GM19193 (cell line): ENCODE measurements around the gene ZBTB7C.

ENCODE experiments used
- POLR2A ChIP-seq: IDR thresholded peaks from 4 replicates; pipeline ENCODE4 v1.6.1; 2011; ENCODE audit not compliant: insufficient read depth, insufficient read length; ENCODE audit errors: extremely low read depth

Gene ZBTB7C

DNA sequence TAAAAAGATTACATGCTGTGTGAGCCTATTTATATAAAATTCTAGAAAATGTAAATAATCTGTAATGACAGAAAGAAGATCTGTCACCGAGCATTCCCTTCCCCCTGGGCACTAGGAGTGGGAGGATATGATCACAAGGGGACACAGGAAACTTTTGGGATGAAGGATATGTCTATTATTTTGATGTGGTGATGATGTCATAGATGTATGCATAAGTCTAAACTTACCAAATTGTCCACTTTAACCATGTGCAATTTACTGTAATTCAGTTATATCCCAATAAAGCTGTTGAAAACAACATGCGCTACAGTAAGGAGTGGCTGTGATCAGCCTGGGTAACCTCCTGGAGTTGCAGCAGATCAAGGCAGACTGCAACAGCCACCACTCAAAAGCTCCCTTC is 148.9 kb downstream of the ZBTB7C start:
- no peak for TF ChIP-seq POLR2A

GRCh38 chr18:48256848-48257247 is 152.3 kb downstream of the ZBTB7C start:
- TF ChIP-seq POLR2A: no peak

DNA sequence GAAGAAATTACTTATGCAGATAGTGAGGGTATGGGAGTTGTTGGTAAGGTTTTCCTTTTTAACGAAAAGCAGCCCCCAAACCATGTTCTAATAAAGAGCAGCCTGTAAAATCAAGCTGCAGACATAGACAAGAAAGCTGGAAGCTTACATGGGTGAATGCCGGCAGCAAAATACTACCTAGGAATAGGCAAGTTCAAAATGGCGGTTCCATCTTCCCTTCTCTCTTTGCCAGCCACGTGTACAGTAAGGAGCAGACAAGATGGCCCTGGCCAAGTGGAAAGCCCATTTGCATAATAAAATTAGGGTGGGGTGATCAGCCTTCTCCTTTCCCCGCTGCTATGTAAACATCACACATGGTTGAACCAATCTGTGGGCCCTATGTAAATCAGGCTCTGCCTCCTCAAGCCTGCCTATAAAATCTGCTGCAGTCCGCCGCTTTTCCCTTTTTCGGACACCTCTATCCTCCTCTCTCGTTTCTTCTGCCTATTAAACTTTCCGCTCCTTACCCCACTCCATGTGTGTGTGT is 155.0 kb downstream of the ZBTB7C start:
- no peak for TF ChIP-seq POLR2A

- TF ChIP-seq POLR2A: no peak
These were observed 156.7 kb downstream of the ZBTB7C start for GRCh38 chr18:48252525-48252924.

GRCh38 chr18:48250918-48251317 is 158.3 kb downstream of the ZBTB7C start:
- no peak for TF ChIP-seq POLR2A

- no peak for TF ChIP-seq POLR2A
These were observed 158.7 kb downstream of the ZBTB7C start for GRCh38 chr18:48250362-48250907.

GRCh38 chr18:48249854-48250253 is 159.3 kb downstream of the ZBTB7C start:
- TF ChIP-seq POLR2A: no peak

DNA sequence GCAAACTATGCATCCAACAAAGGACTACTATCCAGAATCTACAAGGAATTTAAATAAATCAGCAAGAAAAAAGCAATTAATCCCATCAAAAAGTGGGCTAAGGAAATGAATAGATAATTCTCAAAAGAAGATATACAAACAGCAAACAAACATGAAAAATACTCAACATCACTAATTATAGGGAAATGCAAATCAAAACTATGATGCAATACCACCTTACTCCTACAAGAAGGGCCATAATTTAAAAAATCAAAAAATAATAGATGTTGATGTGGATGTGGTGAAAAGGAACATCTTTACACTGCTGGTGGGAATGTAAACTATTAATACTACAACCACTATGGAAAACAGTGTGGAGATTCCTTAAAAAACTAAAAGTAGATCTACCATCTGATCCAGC is 164.7 kb downstream of the ZBTB7C start:
- TF ChIP-seq POLR2A: no peak

DNA sequence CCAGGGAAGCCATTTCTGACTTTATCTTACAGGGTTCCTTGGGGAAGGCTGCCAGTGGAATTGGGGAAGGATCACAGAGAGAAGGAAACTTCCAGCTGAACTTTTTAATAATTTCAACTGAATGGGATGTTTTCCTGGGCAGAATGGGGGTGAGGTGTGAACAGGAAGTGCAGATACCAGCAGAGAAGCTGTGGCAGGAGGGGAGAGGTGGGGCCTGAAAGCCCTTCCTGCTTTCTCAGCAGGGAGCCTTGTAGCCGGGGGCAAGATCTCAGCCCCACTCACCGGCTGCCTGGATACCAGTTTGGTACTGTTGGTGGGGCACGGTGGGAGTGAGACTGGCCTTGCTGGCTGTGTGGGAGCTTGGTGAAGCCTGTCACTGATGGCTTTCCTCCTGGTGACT is 170.5 kb downstream of the ZBTB7C start:
- no peak for TF ChIP-seq POLR2A

DNA sequence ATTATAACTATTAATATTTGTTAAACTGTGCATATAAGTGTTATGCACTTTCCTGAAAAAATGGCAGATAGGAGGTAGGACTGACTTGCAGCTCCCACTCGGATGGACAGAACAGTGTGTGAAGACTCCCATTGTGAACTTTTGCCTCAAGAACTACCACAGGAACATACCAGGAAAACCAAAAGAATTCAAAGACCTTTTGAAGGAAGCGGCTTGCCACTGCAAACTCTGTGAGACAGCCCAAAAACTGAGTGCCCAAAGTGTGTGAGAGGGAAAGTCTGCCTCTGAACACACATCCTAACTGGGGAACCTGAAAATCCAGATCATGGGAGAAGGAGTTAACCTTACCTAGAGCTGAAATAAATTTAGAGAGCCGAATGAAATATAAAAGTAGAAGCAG is 171.0 kb downstream of the ZBTB7C start:
- TF ChIP-seq POLR2A: no peak

GRCh38 chr18:48236822-48237221 is 172.4 kb downstream of the ZBTB7C start:
- TF ChIP-seq POLR2A: no peak

- TF ChIP-seq POLR2A: no peak
These were observed 178.6 kb downstream of the ZBTB7C start for GRCh38 chr18:48230467-48231113.

GRCh38 chr18:48229552-48229981 is 179.6 kb downstream of the ZBTB7C start:
- no peak for TF ChIP-seq POLR2A

DNA sequence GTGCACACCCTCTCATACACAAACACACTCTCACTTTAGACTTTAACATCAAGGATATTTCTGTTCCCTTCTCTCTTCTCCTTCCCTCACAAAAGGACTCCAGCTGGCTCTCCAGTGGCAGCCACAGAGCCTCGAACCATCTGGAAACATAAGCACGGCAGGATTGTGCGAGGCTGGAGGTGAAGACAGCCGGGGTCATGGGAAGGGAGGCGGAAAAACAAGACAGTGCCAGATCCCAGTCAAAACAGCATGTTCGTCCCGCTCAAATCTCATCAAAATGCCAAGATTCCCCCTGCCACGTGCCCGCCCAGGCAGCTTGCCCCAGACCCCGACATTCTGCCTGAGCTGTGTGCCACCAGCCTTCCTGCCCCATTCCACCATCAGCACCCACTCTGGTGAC is 180.3 kb downstream of the ZBTB7C start:
- no peak for TF ChIP-seq POLR2A

DNA sequence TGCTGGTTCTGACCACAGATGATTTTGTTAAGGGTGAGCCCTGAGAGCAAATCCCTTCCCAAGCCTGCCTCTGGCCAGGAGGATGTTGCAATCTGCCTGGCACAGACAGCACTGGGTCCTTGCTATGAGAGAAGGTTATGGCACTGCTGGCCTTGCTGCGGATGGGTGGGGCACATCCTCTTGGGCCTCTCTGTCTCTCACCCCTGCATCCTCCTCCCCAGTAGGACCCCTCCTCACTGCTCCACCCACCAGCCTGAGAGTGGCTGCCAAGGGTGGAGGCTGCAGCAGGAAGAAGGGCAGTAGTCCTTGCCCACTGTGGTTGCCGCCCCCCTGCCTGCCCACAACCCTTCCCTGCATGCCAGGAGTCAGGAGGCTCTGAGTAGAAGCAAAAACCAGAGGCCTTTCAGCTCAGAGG is 180.9 kb downstream of the ZBTB7C start:
- TF ChIP-seq POLR2A: no peak

DNA sequence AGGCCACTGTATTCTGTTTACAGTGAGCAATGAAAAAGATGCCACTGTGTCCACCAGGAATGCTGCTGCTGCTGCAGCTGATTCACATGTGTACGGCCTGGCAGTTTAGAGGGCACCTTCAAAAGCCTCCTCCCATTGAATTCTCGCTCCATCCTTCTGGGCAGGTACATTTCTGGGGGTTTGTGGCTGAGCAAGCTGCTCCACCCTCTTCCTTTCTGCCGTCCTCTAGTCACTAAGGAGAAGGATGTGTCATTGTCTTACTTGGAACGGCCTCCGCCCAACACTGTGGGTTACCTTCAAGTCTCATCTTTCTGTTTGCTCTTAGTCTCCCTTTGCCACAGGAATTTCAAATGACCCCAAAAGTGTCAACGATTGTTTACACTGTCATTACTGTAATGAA is 182.0 kb downstream of the ZBTB7C start:
- TF ChIP-seq POLR2A: no peak
